HG03175 (cell line): ENCODE measurements around the gene FGB.

Experiments used
- ATAC-seq: cut with Tn5 transposase; IDR thresholded peaks from one replicate; pipeline ENCODE4 v1.9.1; 2021; ENCODE audit warnings: mild to moderate bottlenecking, moderate library complexity; ENCODE audit not compliant: unreplicated experiment

Gene FGB

GRCh38 chr4:154565704-154566103 is 2.9 kb downstream of the FGB start:
- no peak for ATAC-seq

DNA sequence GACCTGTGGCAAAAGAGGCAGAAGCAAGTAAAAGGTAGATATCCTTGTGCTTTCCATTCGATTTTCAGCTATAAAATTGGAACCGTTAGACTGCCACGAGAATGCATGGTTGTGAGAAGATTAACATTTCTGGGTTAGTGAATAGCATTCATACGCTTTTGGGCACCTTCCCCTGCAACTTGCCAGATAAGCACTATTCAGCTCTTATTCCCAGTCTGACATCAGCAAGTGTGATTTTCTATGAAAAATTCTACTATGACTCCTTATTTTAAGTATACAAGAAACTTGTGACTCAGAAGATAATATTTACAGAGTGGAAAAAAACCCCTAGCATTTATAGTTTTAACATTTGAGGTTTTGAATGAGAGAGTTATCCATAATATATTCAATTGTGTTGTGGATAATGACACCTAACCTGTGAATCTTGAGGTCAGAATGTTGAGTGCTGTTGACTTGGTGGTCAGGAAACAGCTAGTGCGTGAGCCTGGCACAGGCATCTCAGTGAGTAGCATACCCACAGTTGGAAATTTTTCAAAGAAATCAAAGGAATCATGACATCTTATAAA is 3.9 kb downstream of the FGB start:
- ATAC-seq, result no peak

GRCh38 chr4:154569028-154569427 is 6.2 kb downstream of the FGB start:
- ATAC-seq, result no peak

- ATAC-seq, result no peak
Measured at GRCh38 chr4:154569584-154569983, 6.8 kb downstream of the FGB start.

DNA sequence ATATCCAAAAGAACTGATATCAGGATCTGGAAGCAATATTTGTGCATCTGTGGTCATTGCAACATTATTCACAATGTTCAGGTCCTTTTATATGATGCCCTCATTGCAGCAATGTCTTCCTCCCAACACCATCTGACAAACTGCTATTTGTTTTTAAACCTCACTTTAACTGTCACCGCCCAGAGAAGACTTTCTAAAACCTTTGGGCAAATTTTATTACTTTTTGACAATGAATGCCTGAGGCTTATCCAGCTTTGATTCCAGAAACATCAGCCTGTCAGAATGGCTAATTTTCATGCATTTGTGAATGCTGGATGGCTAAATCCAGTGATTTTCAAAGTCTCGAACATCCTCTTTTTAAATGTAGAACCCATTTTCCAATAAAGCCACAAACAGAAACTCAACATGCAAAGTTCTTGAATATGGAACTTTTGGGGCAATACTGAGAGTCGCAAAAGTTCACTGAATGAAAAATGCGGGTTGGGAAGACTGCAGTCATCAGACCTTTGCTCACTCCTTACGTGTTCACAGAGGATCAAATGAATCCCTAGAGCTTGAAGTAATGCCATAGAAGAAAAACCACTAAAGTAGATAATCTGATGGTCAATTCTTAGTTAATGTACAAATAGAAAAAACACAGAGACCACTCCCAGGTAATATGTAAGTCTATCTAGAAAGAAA is 10.5 kb downstream of the FGB start:
- ATAC-seq, result no peak

GRCh38 chr4:154574311-154574710 is 11.5 kb downstream of the FGB start:
- ATAC-seq, result no peak

DNA sequence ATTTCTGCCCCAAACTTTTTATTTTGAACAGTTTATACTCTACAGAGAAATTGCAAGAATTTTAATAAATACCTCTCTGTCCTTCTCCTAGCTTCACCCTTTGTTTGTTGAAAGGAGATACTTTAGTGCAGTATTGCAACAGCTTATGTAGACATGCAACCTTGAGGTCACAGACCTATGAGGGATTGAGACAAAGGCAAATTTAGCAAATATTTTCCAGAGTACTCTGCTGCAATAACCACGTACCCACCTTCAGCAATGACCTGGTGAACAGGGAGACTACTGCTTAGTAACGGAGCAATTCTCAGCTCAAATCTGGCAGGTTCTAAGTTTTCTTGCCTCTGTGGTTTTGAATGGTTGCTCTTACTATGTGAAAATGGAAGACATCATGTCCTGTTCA is 14.5 kb downstream of the FGB start:
- no peak for ATAC-seq

DNA sequence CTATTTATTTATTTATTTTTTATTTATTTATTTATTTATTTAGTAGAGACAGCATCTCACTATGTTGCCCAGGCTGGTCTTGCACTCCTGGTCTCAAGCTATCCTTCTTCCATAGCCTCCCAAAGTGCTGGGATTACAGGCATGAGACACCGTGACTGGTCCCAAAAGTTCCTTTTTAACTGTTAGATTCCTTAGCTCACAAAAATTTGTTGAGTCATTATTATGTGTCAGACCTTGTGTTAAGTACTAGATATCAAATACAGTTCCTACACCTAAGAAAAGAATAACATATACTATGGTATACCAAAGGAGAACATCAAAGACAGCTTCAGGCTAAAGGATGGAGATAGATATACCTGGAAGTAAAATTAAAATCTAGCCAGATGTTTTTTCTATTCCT is 16.1 kb downstream of the FGB start:
- ATAC-seq, result no peak

DNA sequence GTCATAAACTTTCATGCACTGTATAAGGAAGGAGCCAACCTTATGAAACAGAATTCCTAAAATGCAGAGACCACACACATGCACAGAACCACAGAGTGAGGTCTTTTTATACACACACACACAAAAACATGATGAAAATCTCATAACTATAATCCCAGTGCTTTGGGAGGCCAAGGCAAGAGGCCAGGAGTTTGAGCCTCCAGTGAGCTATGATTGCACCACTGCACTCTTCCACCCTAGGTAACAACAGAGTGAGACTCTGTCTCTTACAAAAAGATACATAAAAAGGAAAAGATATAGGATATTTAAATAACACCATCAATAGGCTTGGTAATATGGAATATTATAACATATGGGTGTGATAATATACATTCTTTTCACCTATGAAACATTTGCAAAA is 17.1 kb downstream of the FGB start:
- ATAC-seq, result no peak

GRCh38 chr4:154582723-154583122 is 19.9 kb downstream of the FGB start:
- ATAC-seq, result no peak

DNA sequence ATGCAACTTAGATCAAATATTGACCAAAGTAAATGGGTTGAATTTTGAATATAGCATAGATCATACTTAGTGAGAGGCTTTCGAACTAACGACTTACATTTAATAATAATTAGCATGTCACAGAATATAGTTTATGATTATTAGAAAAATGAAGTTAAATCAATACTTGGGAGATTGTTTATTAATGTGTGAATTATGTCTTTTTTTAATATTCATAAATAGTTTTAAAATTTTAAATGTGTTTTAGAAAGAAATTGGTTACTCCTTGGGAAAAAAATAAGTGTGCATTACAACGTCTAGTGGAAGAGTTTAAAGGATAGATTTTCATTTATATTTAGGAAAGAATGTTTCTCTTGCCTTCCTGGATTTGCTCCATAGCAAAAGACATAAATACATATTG is 20.4 kb downstream of the FGB start:
- ATAC-seq, result no peak

DNA sequence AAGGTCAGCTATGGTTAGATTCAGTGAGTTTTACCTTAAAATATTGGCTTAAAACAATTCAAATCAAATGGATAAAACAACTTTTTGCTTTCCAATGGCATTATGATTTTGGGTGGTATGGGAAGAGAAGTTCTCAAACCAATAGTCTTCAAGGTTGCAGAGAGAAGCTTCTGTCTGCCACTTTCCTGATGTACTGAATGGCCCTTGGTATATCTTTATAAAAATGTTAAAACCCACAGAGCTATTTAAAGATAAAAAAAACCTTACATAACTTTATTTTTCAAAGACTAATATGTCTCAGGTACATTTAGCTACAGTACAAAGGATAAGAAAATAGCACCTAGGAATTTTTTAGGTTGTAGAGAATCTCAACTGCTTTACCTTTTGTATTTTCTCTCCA is 20.9 kb downstream of the FGB start:
- no peak for ATAC-seq

GRCh38 chr4:154584259-154584658 is 21.4 kb downstream of the FGB start:
- ATAC-seq, result no peak

GRCh38 chr4:154585369-154586018 is 22.7 kb downstream of the FGB start:
- no peak for ATAC-seq

- ATAC-seq, result no peak
Measured at GRCh38 chr4:154586296-154587033, 23.7 kb downstream of the FGB start.

GRCh38 chr4:154588198-154588597 is 25.4 kb downstream of the FGB start:
- no peak for ATAC-seq

- ATAC-seq, result no peak
Measured at GRCh38 chr4:154589296-154590197, 26.7 kb downstream of the FGB start.

DNA sequence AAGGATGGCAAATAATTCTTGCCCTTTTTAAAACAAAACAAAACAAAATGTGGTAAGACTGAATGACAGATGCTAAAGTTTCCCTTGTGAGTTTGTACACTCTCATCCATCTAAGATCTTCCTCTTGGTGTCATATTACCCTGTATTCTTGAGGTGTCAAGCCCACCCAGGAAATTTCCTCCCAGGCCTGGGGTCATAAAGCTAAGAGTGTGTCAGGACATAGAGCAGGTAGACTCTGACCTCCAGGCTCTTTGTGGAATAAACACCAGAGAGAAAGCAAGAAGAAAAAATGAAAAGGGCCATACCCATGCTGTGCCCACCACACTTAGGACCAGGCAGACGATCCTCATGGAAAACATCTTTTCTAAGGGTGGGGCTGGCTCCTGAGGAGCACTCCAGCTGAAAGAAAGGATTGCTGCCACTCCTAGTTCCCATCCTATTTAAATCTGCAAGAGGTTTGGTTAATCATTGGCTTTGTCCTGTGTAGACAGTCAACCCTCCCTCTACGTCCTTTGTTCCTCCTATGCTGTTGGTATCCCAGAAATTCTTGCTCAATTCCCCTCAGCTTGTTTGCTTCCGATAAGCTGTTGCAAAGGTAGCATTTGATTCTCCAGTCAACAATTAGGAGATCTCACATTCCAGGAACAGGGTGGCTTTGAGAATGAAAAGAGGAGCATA is 27.7 kb downstream of the FGB start, which contains the start of gene FGA:
Gene FGA, minus strand, starts transcription at position 414 of the 678 bp plus-strand sequence. Its CDS starts 55 bp downstream, at position 359.
- no peak for ATAC-seq

DNA sequence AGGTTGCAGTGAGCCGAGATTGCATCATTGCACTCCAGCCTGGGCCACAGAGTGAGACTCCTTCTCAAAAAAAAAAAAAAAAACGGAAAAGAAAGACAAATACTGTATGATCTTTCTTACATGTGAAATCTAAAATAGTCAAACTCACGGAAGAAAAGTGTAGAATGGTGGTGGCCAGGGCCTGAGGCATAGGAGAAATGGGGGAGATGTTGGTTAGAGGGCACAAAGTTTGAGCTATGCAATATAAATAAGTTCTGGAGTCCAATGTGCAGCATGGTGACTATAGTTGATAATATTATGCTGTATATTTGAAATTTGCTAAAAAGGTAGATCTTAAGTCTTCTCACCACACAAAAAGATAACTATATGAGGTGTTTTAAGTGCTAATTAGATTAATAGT is 29.1 kb downstream of the FGB start:
- ATAC-seq, result no peak

DNA sequence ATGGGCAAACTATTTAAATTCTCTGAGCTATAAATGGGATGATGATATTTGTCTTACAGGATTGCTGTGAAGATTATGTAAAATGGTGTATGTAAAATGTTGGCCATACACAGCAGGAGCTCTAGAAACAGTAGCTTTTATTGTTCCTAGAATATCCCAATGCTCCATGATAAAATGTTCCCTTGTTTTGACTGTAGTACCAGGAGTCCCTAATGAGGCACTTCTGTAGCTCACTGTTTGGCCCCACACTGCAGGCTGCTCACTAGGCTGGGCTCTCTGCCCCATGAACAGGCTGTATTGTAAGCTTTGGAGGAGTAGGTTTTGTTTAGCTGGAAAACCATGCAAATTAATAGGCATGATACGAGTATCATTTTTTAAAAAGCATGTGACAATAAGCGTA is 31.1 kb downstream of the FGB start:
- ATAC-seq, result no peak
